Esophagus (tissue), 2 donors: Measurements from ENCODE around the gene SERPINA4. TPM values are rescaled to one million over a fixed set of nuclear protein-coding genes. Genes with fewer than 3 reads are reported as not detected.

Source experiments
- H3K27ac ChIP-seq, 2 donors: one replicate each; pipeline ENCODE4 v1.5.1; 2013; ENCODE audit warnings: low read depth in 2 of 2, mild to moderate bottlenecking in 2 of 2, inconsistent platforms in 1 of 2, low read length in 1 of 2, moderate library complexity in 1 of 2
- H3K27me3 ChIP-seq, 2 donors: one replicate each; pipeline ENCODE4 v1.6.1; 2013; ENCODE audit warnings: low read length in 2 of 2, control low read depth in 1 of 2, mild to moderate bottlenecking in 1 of 2; ENCODE audit not compliant: insufficient read depth in 2 of 2, control insufficient read depth in 1 of 2
- H3K36me3 ChIP-seq, 2 donors: one replicate each; pipeline ENCODE4 v1.6.1; 2013; ENCODE audit warnings: low read length in 1 of 2; ENCODE audit not compliant: control insufficient read depth in 2 of 2, insufficient read depth in 2 of 2
- H3K4me1 ChIP-seq, 2 donors: one replicate each; pipeline ENCODE4 v1.6.1; 2013; ENCODE audit warnings: low read length in 1 of 2; ENCODE audit not compliant: control insufficient read depth in 2 of 2, insufficient read depth in 2 of 2
- H3K4me3 ChIP-seq, 2 donors: one replicate each; pipeline ENCODE4 v1.5.1; 2013; ENCODE audit warnings: low read length in 2 of 2, mild to moderate bottlenecking in 2 of 2, low read depth in 1 of 2, moderate library complexity in 1 of 2
- H3K9me3 ChIP-seq, 2 donors: one replicate each; pipeline ENCODE4 v1.6.1; 2013; ENCODE audit warnings: mild to moderate bottlenecking in 2 of 2, low read depth in 1 of 2, low read length in 1 of 2, moderate library complexity in 1 of 2; ENCODE audit not compliant: control insufficient read depth in 2 of 2, insufficient read depth in 1 of 2
- WGBS, 2 donors: extraction: QIAGEN DNeasy Blood & Tissue Kit; methylation state at CpG; one replicate each; pipeline ENCODE4 v1.1.7; 2013; 5-methylcytosine and 5-hydroxymethylcytosine counted together
- polyA plus RNA-seq, 2 donors: library from polyadenylated mRNA; stranded (reverse); fragments of 200-250 nt; gene quantifications; one replicate each; pipeline ENCODE4 v1.2.3, GENCODE V29; 2013
- donor health status: healthy with polysubstance abuse.
- donor health status: Bipolar disorder and iron deficiency.

SERPINA4 gene
- polyA plus RNA-seq, 2 donors: not detected

DNA sequence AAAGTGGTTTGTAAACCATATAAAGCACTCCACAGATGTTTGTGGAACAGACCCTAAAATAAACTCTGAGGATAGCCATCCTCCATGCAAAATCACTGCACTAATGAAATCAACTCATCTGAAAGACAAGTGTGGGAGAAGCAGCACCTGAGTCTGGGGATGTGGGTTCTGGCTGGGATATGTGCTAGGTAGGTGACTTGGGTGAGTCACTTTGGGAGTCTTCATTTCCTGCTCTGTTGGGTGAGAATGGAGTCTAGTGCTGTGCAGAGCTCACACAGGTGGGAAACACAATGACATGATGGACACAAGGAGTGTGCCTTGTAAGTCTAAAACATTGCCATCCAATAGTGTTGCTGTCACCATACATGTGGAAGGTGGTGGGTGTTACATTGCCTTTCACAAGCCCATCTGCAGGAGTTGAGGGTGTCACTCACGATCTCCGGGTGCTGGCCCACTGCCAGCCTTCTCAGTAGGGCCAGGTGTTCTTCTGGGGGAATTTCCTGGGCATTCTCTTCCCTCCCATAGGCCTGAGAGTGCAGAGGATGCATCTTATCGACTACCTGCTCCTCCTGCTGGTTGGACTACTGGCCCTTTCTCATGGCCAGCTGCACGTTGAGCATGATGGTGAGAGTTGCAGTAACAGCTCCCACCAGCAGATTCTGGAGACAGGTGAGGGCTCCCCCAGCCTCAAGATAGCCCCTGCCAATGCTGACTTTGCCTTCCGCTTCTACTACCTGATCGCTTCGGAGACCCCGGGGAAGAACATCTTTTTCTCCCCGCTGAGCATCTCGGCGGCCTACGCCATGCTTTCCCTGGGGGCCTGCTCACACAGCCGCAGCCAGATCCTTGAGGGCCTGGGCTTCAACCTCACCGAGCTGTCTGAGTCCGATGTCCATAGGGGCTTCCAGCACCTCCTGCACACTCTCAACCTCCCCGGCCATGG is 2.0 kb downstream of the SERPINA4 start:
- H3K4me1 ChIP-seq: no peaks in the 10 kb centered on the region
- H3K27ac ChIP-seq: no peak overlapping the region
- 85 to 89% methylated on average over 16 of the region's 16 CpGs for WGBS, 2 donors
- H3K4me3 ChIP-seq: no peak overlapping the region
- peaks cover 0 to 2% of the 10 kb centered on the region in 2 donors for H3K9me3 ChIP-seq
- no peaks in the 10 kb centered on the region for H3K27me3 ChIP-seq
- no peaks in the 10 kb centered on the region for H3K36me3 ChIP-seq

- H3K27me3 ChIP-seq: no peaks in the 10 kb centered on the region
- H3K4me3 ChIP-seq: no peak overlapping the region
- H3K36me3 ChIP-seq: no peaks in the 10 kb centered on the region
- H3K27ac ChIP-seq: no peak overlapping the region
- H3K4me1 ChIP-seq: no peaks in the 10 kb centered on the region
- peaks cover 0 to 2% of the 10 kb centered on the region in 2 donors for H3K9me3 ChIP-seq
These were observed 3.1 kb downstream of the SERPINA4 start for GRCh38 chr14:94564381-94564780.

- no peaks in the 10 kb centered on the region for H3K36me3 ChIP-seq
- H3K4me3 ChIP-seq: no peak overlapping the region
- peaks cover 2 to 3% of the 10 kb centered on the region in 2 donors for H3K4me1 ChIP-seq
- 88 to 91% methylated on average over 9 of the region's 9 CpGs for WGBS, 2 donors
- H3K9me3 ChIP-seq: peaks cover 0 to 2% of the 10 kb centered on the region in 2 donors
- H3K27me3 ChIP-seq: no peaks in the 10 kb centered on the region
- no peak overlapping the region for H3K27ac ChIP-seq
These were observed 6.9 kb downstream of the SERPINA4 start for GRCh38 chr14:94568186-94568585.

DNA sequence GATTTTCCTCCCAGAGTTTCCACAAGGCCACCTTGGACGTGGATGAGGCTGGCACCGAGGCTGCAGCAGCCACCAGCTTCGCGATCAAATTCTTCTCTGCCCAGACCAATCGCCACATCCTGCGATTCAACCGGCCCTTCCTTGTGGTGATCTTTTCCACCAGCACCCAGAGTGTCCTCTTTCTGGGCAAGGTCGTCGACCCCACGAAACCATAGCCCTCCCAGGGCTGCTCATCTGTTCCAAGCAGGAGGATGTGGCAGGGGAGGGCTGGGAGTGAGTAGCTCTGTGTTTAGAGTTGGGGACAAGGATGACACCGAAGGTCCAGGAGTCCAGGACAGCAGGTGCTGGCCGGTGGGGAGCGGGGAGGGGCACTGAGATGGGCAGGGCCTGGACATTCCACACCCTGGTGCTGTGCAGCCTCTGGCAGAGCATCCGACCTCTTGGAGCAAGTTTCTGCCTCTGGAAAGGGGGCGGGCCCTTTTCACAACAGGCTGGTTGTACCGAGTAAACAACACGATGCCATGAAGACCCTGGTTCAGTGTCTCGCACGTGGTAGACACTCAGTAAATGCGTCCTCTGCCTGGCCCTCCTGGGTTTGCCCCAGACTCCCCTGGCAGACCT is 8.2 kb downstream of the SERPINA4 start:
- H3K9me3 ChIP-seq: peaks cover 0 to 2% of the 10 kb centered on the region in 2 donors
- peaks cover 2 to 3% of the 10 kb centered on the region in 2 donors for H3K4me1 ChIP-seq
- no peak overlapping the region for H3K4me3 ChIP-seq
- no peak overlapping the region for H3K27ac ChIP-seq
- H3K27me3 ChIP-seq: no peaks in the 10 kb centered on the region
- WGBS, 2 donors: 83 to 88% methylated on average over 18 to 20 of the region's 20 CpGs
- H3K36me3 ChIP-seq: no peaks in the 10 kb centered on the region

DNA sequence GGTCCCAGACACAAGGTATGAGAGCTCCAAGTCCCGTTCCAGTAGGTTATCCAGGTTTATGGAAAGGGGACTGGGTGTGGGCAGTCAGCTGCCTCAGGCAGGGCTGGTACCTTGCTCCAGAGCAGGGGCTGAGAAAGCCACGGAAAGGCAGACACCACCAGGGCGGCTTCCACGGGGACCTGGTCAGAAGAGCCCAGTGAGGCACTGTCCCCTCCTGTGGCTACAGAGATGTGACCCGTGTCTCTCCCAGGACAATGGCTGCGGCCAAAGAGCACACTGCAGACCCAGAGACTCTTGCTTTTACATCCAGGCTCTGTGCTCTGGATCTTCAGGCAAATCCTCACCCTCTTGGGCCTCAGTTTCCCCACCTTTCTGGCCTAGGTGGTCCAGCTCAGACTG is 8.8 kb downstream of the SERPINA4 start:
- Histone ChIP-seq H3K27me3 (no peaks in the 10 kb centered on the region), H3K36me3 (no peaks in the 10 kb centered on the region), H3K27ac (no peak overlapping the region), H3K4me1 (peaks cover 2 to 3% of the 10 kb centered on the region in 2 donors), H3K4me3 (no peak overlapping the region), H3K9me3 (peaks cover 0 to under 1% of the 10 kb centered on the region in 2 donors)
- 87 to 90% methylated on average over 6 of the region's 6 CpGs for WGBS, 2 donors

- H3K27ac ChIP-seq: no peak overlapping the region
- H3K9me3 ChIP-seq: no peaks in the 10 kb centered on the region
- no peaks in the 10 kb centered on the region for H3K36me3 ChIP-seq
- 87 to 88% methylated on average over 9 of the region's 9 CpGs for WGBS, 2 donors
- no peak overlapping the region for H3K4me3 ChIP-seq
- H3K4me1 ChIP-seq: peaks cover 2 to 3% of the 10 kb centered on the region in 2 donors
- H3K27me3 ChIP-seq: no peaks in the 10 kb centered on the region
These were observed 9.2 kb downstream of the SERPINA4 start for GRCh38 chr14:94570440-94570839.

DNA sequence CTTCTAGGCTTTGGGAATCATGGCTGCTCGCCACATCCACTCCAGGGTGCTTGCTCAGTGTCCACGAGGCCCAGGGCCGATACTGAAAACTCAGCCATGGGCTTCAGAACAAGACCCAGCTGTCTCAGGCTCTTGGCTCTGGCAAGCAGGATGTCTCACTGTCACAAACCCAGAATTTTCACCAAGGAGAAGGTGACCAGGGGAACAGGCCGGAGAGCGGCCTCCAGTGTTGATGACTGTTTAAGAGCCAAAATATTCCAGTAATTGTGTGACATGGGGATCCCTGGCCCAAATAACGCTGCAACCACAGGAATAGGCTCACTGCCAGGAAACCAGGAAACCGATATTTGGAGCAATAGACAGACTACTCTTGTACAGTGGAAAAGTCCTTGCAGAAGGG is 10.2 kb downstream of the SERPINA4 start:
- H3K27ac ChIP-seq: no peak overlapping the region
- WGBS, 2 donors: 58 to 60% methylated on average over 7 of the region's 7 CpGs

GRCh38 chr14:94571950-94572349 is 10.7 kb downstream of the SERPINA4 start:
- 73 to 75% methylated on average over 6 of the region's 6 CpGs for WGBS, 2 donors
- Histone ChIP-seq H3K4me3 (no peak overlapping the region), H3K36me3 (no peaks in the 10 kb centered on the region), H3K27me3 (no peaks in the 10 kb centered on the region), H3K4me1 (peaks cover 2 to 3% of the 10 kb centered on the region in 2 donors), H3K9me3 (no peaks in the 10 kb centered on the region), H3K27ac (no peak overlapping the region)

More for the DNA sequence above, 10.2 kb downstream of the SERPINA4 start:
- Histone ChIP-seq H3K9me3 (no peaks in the 10 kb centered on the region), H3K4me1 (peaks cover 2 to 3% of the 10 kb centered on the region in 2 donors), H3K36me3 (no peaks in the 10 kb centered on the region), H3K4me3 (no peak overlapping the region), H3K27me3 (no peaks in the 10 kb centered on the region)

- Histone ChIP-seq H3K4me3 (no peak overlapping the region), H3K36me3 (no peaks in the 10 kb centered on the region), H3K9me3 (no peaks in the 10 kb centered on the region), H3K4me1 (peaks cover 2 to 3% of the 10 kb centered on the region in 2 donors), H3K27me3 (no peaks in the 10 kb centered on the region), H3K27ac (no peak overlapping the region)
- 64 to 79% methylated on average over 7 of the region's 7 CpGs for WGBS, 2 donors
These were observed 11.5 kb downstream of the SERPINA4 start for GRCh38 chr14:94572637-94573303.
